Bronchial epithelial cell (primary cell): ENCODE results near the gene ZNF600. TPM values are rescaled to one million over a fixed set of nuclear protein-coding genes. Genes with fewer than 3 reads are reported as not detected.
A peak's percentile ranks its signal among the peaks of the same experiment; 100 is the strongest.
"Not testable (repeated sequence)": the region's sequence is repeated elsewhere in the genome, so short reads cannot be mapped to it uniquely, and the experiment has no call there.

ENCODE experiments used
- DNase-seq: peaks from one replicate; pipeline ENCODE4 v3.0.0-alpha.2; 2010; ENCODE audit warnings: low read depth
- FAIRE-seq: peaks from 2 replicates; lab custom pipeline; 2011; peaks lifted over from hg19 to GRCh38; lab: Jason Lieb, UNC
- H3K27me3 ChIP-seq: 2 replicates; pipeline ENCODE4 v1.5.1; 2011; ENCODE audit warnings: low read length; ENCODE audit not compliant: control insufficient read depth, insufficient read depth
- H3K36me3 ChIP-seq: 2 replicates; pipeline ENCODE4 v1.5.1; 2011; ENCODE audit warnings: low read length; ENCODE audit not compliant: control insufficient read depth, insufficient read depth
- H3K4me3 ChIP-seq: 2 replicates; pipeline ENCODE4 v1.5.1; 2011; ENCODE audit warnings: mild to moderate bottlenecking, low read depth, low read length, control low read depth
- CTCF ChIP-seq: IDR thresholded peaks from 2 replicates; pipeline ENCODE4 v1.5.1; 2011; ENCODE audit warnings: mild to moderate bottlenecking, moderate library complexity, low read length, control low read depth, inconsistent platforms; ENCODE audit not compliant: insufficient read depth, severe bottlenecking
- total RNA-seq: library from RNA; depleted of rRNA; stranded (reverse); fragments of >200 nt; gene quantifications from 2 replicates; pipeline ENCODE4 v1.2.1, GENCODE V29; 2014

The ZNF600 gene
- total RNA-seq, 1 donor from 2014 or later: 10.0 TPM

GRCh38 chr19:52724701-52725514, 61.7 kb downstream of the ZNF600 start:
- H3K36me3 ChIP-seq: peaks cover 5% of the 10 kb centered on the region
- no peak for TF ChIP-seq CTCF
- FAIRE-seq: no peak

GRCh38 chr19:52723907-52724598, 62.5 kb downstream of the ZNF600 start:
- not testable (repeated sequence) for H3K36me3 ChIP-seq

More at GRCh38 chr19:52724701-52725514, 61.7 kb downstream of the ZNF600 start:
- DNase-seq: no peak
- Histone ChIP-seq H3K4me3 (no peak overlapping the region), H3K27me3 (no peaks in the 10 kb centered on the region)

GRCh38 chr19:52722062-52723003, 64.3 kb downstream of the ZNF600 start:
- DNase-seq: peak; percentile 94
- H3K36me3 ChIP-seq: peaks cover 2% of the 10 kb centered on the region
- no peaks in the 10 kb centered on the region for H3K27me3 ChIP-seq
- TF ChIP-seq CTCF: no peak
- FAIRE-seq: no peak
- H3K4me3 ChIP-seq: no peak overlapping the region

More at GRCh38 chr19:52723907-52724598, 62.5 kb downstream of the ZNF600 start:
- H3K27me3 ChIP-seq, FAIRE-seq, H3K4me3 ChIP-seq, DNase-seq: not testable (repeated sequence)

- H3K36me3 ChIP-seq, H3K4me3 ChIP-seq, FAIRE-seq, DNase-seq, H3K27me3 ChIP-seq: not testable (repeated sequence)
These were observed 66.0 kb downstream of the ZNF600 start for GRCh38 chr19:52720541-52720940.

- no peak for TF ChIP-seq CTCF
- H3K4me3 ChIP-seq: no peak overlapping the region
- no peaks in the 10 kb centered on the region for H3K27me3 ChIP-seq
- FAIRE-seq (no peak), DNase-seq (no peak)
- peaks cover 2% of the 10 kb centered on the region for H3K36me3 ChIP-seq
These were observed 70.1 kb downstream of the ZNF600 start for GRCh38 chr19:52716522-52716921.

- not testable (repeated sequence) for H3K36me3 ChIP-seq
These were observed 70.7 kb downstream of the ZNF600 start for GRCh38 chr19:52715902-52716301.

GRCh38 chr19:52715330-52715729, 71.3 kb downstream of the ZNF600 start:
- not testable (repeated sequence) for H3K36me3 ChIP-seq, H3K27me3 ChIP-seq, H3K4me3 ChIP-seq, DNase-seq, FAIRE-seq

More at GRCh38 chr19:52715902-52716301, 70.7 kb downstream of the ZNF600 start:
- H3K4me3 ChIP-seq, H3K27me3 ChIP-seq, FAIRE-seq: not testable (repeated sequence)
- peak; percentile 9 for DNase-seq

Other genes starting within 250 kb of the ZNF600 start
- 11.6 and 15.6 TPM in 2 replicates for gene ZNF701, start 216.5 kb downstream of the ZNF600 start, total RNA-seq
- gene ZNF83, start 148.4 kb downstream of the ZNF600 start, total RNA-seq: 132 and 163 TPM in 2 replicates
- gene ZNF611, start 51.7 kb downstream of the ZNF600 start, total RNA-seq: 10.0 TPM in 2 replicates
- gene ZNF28, start 34.8 kb upstream of the ZNF600 start, total RNA-seq: 30.3 and 44.4 TPM in 2 replicates
- 86.9 and 132 TPM in 2 replicates for gene ZNF468, start 70.8 kb upstream of the ZNF600 start, total RNA-seq
- 12.3 and 23.4 TPM in 2 replicates for gene ZNF320, start 110.8 kb upstream of the ZNF600 start, total RNA-seq
- gene ZNF888, start 136.6 kb upstream of the ZNF600 start, total RNA-seq: 9.7 and 13.2 TPM in 2 replicates
- gene ZNF816, start 176.1 kb upstream of the ZNF600 start, total RNA-seq: 13.3 and 24.0 TPM in 2 replicates
- gene ERVV-1, start 227.1 kb upstream of the ZNF600 start, total RNA-seq: not detected in 2 replicates